NCI-H510A treated with DMSO at 0.1 percent for 48 hours (cell line): ENCODE results near the gene COX7A2L.

Experiments
- DNase-seq: peaks from one replicate; lab custom pipeline; 2025; lab: John Stamatoyannopoulos, UW

Gene COX7A2L

DNA sequence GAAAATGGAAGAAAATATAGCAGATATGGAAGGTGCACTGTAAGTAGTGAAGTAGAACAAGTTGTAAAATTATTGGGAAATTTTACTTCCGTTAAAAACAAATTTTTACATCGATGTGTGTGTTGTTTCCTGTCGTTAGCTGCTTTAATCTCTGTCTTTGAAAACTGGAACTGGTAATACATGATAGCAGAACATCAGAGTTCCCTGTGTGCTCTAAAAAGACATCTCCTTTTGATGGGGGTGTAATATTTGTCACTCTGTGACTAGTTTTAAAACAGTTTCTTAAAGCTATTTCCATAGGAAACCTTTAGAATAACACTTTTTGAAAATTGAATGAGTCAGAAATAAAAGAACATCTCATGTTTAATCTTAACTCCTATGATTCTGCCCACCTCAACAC, 43.5 kb downstream of the COX7A2L start:
- DNase-seq: no peak

DNA sequence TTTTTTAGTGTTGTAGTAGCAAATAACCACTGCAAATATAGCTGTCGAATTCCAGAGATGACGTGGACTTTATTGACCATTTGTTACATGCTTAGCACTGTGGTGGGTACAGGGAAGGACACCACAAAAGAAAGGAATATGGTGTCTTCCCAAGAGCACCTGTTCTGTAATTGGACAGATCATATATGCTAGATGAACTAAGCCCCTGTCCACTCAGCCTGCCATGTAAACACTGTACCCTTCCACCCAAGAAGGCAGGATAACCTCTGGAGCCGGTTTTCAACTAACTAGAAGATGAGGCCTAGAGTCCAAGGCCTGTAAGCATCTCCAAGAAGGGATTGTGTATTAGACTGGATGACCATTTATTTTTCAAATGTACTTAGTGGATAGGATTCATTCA, 44.1 kb downstream of the COX7A2L start:
- DNase-seq: no peak

DNA sequence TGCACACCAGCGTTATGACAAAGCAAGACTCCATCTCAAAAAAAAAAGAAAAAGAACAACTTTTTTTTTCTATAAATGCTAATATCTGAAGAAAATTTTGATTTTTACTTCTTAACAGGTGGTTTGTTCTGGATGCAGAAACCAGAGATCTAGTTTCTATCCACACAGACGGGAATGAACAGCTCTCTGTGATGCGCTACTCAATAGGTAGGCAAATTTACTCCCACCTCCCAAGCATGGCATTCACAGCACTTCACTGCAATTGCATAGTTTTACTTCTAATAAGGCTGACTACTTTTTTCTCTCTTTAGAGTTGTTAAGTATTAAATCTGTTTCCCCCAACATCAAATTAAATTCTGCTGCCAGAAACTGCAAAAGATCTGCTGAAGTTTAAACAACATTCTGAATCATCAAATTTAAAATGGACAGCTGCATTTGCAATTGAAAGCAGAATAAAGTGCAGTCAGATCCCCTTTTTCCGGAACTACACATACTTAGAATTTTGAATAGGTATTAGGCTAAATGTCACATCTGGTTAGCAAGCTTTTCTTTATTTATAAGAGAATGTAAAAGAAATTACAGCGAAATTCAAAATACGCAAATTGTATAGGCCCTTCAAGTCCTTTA, 45.1 kb downstream of the COX7A2L start:
- DNase-seq: no peak

DNA sequence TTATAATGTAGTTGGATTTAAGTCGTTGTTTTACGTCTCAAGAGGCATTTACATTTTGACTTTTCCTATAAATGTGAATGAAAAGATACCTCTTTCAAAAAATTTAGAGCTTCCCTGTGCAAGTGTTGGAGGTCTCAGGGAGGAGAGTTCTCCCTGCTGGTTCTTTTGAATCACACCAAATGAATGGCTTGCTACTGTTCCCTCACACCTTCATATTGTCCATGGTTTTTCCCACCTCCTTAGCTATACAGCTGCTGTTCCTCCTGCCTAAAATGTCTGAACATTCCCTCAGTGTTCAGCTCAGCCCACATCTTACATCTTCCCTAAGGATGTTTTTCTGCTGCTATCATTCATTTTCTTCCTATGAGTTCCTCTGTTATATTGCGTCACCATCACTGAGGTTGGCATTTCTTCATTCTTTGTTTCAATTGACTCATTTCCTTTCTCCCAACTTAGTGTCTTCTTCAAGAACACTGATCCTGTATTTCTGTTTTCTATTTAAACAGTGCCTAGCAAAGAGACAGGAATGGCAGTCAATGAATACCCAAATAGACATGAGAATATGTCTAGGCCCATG, 46.0 kb downstream of the COX7A2L start:
- DNase-seq: no peak

DNA sequence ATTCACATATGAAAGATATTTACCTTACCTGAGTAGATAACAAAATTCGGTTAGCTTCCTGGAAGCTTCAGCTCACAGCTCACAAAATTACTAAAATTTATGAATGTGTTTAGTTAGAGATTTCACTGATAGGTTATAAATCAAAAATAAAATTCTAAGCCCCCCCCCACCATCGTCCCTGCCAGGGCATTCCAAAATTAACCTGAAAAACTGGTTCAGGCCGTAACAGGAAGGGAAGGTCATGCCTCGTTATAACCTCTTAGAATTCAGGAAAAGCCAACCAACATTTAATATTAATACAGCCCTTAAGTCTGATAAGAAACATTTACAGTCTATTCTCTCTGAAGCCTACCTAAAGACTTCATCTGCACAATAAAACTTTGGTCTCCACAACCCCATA, 48.9 kb downstream of the COX7A2L start:
- DNase-seq: peak; percentile 27

DNA sequence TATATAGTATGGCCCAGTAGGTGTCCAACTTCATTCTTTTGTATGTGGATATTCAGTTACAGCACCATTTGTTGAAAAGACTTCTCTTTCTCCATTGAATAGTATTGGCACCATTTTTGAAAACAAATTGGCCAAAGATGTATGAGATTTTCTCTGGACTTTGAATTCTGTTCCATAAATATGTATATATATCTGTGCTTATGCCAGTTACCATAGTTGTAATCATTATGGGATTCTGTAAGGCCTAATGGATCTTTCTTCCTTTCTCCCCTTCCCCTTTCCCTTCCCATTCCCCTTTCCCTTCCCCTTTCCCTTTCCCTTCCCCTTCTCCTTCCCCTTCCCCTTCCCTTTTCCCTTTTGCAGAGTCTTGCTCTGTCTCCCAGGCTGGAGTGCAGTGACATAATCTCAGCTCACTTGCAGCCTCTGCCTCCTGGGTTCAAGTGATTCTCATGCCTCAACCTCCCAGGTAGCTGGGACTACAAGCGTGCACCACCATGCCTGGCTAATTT, 51.0 kb downstream of the COX7A2L start:
- DNase-seq: no peak

DNA sequence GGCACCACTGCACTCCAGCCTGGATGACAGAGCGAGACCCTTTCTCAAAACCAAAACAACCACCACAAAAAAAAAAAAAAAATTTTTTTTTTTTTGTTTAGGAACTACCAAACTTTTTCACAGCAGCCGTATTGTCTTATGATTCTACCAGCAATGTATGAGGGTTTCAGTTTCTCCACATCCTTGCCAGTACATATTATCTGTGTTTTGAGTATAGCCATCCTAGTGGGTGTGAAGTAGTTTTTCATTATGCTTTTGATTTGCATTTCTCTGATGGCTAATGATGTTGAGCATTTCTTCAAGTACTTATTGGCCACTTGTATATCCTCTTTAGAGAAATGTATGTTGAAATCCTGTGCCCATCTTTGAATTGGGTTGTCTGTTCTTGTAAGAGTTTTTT, 51.7 kb downstream of the COX7A2L start:
- DNase-seq: no peak

DNA sequence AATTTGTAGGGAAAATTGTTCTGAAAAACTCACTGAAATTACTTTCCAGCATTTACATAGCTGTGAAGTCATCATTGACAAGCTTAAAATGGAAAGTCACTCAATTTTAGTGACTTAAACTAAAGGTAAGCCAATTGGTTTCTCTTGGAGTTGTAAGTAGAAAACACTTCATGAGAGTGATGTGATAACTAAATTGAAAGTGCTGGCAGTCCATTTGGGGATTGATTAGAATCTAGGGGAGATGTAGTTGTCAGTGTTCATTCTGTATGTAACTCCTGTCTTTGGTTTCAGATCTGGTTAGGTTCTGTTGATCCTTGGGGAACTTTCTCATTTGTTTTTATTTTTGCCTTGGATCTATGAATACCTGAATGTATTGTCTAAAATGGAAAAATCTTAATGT, 53.8 kb downstream of the COX7A2L start:
- no peak for DNase-seq

DNA sequence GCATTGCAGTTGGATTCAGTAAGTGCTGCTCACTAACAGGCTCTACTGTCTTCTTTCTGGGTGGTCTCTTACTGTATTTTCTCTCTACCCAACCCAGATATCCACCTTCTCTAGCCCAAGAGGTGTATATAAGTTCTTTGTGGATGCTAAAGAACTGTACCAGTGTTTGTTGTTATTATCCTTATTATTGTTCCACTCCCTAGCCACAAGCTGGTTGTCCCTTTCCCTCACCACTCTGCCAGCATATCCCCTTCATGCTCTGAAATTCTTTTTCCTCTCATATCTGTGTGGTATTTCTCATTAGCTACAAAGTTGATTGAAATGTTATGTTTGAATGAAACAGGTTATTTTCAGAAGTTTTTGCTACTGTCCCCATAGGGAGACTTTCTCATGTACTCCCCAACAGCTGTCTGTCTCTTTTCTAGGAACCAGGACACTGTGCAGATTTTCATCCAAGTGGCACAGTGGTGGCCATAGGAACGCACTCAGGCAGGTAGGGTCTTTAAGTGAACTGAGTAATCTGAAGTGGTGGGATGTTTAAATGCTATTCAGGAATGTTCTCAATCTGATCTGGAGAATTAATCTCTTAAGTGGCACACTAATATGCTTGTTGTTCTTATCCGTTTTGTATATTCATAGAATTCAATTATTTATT, 56.8 kb downstream of the COX7A2L start:
- DNase-seq: no peak

DNA sequence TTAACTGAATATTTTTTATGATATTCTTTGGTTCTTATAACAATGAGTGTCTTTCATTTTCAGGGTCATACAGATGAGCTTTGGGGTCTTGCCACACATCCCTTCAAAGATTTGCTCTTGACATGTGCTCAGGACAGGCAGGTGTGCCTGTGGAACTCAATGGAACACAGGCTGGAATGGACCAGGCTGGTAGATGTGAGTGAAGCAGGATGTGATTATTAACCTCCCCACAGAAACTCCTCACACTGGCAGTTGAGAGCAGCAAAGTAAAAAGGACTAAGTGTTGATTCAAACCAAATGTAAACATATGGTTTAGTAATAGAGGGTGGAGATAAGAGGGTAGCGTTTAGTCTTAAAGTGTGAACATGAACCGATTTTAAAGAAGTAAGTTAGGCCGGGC, 57.8 kb downstream of the COX7A2L start:
- DNase-seq: peak; percentile 76

DNA sequence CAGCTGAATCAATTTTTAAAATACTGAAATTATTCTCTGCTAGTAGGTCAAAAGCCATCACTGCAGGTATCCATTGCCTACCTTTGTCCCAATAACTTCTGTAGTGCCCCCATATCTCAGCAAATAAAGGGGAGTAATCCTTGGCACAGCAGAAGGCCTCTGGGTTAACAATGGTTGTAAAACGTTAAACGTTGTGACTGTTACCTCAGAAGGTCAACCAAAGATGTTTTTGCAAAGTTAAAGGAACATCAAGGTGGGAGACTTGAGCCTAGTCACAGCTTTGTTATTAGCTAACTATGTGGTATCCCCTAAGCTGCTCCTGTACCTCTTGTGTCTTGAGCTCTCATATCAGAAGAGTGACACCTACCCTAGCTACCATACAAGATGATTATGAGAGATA, 60.5 kb downstream of the COX7A2L start:
- DNase-seq: no peak
